AG08396 (cell line): ENCODE measurements around the gene SMR3A.

Experiments
- DNase-seq: peaks from one replicate; pipeline ENCODE4 v3.0.0; 2012; ENCODE audit warnings: low spot score, mixed read lengths

The SMR3A gene

GRCh38 chr4:70360460-70360859 is at the start of gene SMR3A:
Gene SMR3A (plus strand): TSS chr4:70360760. CDS start chr4:70362116, 1,356 bp downstream.
- DNase-seq, result no peak

GRCh38 chr4:70313736-70314135 is 46.8 kb upstream of the SMR3A start:
- DNase-seq, result no peak

GRCh38 chr4:70315928-70316327 is 44.6 kb upstream of the SMR3A start:
- DNase-seq, result no peak

GRCh38 chr4:70326052-70326451 is 34.5 kb upstream of the SMR3A start:
- DNase-seq, result no peak

GRCh38 chr4:70334681-70335080 is 25.9 kb upstream of the SMR3A start, which contains the start of gene CABS1:
Gene CABS1 (plus strand): TSS chr4:70334981. CDS start chr4:70335040, 59 bp downstream.
- DNase-seq, result no peak

GRCh38 chr4:70336043-70336442 is 24.5 kb upstream of the SMR3A start:
- no peak for DNase-seq

GRCh38 chr4:70337886-70338420 is 22.6 kb upstream of the SMR3A start:
- DNase-seq, result no peak

- no peak for DNase-seq
Measured at GRCh38 chr4:70356185-70356584, 4.4 kb upstream of the SMR3A start.

- no peak for DNase-seq
Measured at GRCh38 chr4:70359115-70359661, 1.4 kb upstream of the SMR3A start.

GRCh38 chr4:70364002-70364401 is 3.4 kb downstream of the SMR3A start:
- DNase-seq, result no peak

GRCh38 chr4:70365479-70365878 is 4.9 kb downstream of the SMR3A start:
- DNase-seq, result no peak

- DNase-seq, result no peak
Measured at GRCh38 chr4:70367813-70368212, 7.3 kb downstream of the SMR3A start.

- no peak for DNase-seq
Measured at GRCh38 chr4:70371987-70372386, 11.4 kb downstream of the SMR3A start.

GRCh38 chr4:70372760-70373159 is 12.2 kb downstream of the SMR3A start:
- no peak for DNase-seq

- DNase-seq, result no peak
Measured at GRCh38 chr4:70380578-70380977, 20.0 kb downstream of the SMR3A start.

GRCh38 chr4:70382691-70383181 is 22.2 kb downstream of the SMR3A start, which contains the start of gene SMR3B:
Gene SMR3B (plus strand): TSS chr4:70383131. CDS start chr4:70384511, 1,380 bp downstream.
- DNase-seq, result no peak

- no peak for DNase-seq
Measured at GRCh38 chr4:70392057-70392776, 31.7 kb downstream of the SMR3A start.

- no peak for DNase-seq
Measured at GRCh38 chr4:70397580-70397979, 37.0 kb downstream of the SMR3A start, which contains the start of gene OPRPN. Gene OPRPN (plus strand): TSS chr4:70397940. CDS start chr4:70399286, 1,346 bp downstream.

GRCh38 chr4:70399319-70399718 is 38.8 kb downstream of the SMR3A start:
- DNase-seq, result no peak

- no peak for DNase-seq
Measured at GRCh38 chr4:70402762-70403161, 42.2 kb downstream of the SMR3A start.

- DNase-seq, result no peak
Measured at GRCh38 chr4:70405765-70406164, 45.2 kb downstream of the SMR3A start.
